OCI-LY7 (cell line): ENCODE results near the gene C10orf88.

Experiments used
- CTCF ChIP-seq: fragments of 200-600 bp; sonication (generic); conservative IDR thresholded peaks from 2 replicates; pipeline ENCODE4 v1.5.1; 2014; ENCODE audit warnings: mild to moderate bottlenecking, antibody characterized with exemption, low read length, moderate library complexity, mixed read lengths
- EZH2phosphoT487 ChIP-seq: fragments of 200-600 bp; sonication (generic); IDR thresholded peaks from 2 replicates; pipeline ENCODE4 v1.6.1; 2018; ENCODE audit warnings: low read depth, borderline replicate concordance, mild to moderate bottlenecking, mixed run types, antibody characterized with exemption, low read length, moderate library complexity, mixed read lengths

- TF ChIP-seq CTCF = no peak
- TF ChIP-seq EZH2phosphoT487 = no peak
Observed at GRCh38 chr10:122953902-122954730, at the start of gene C10orf88.
